ENCODE measurements around the gene PTPDC1.
"Not testable (repeated sequence)": the region's sequence is repeated elsewhere in the genome, so short reads cannot be mapped to it uniquely, and the experiment has no call there.

The PTPDC1 gene

GRCh38 chr9:94108584-94108983, 24.3 kb downstream of the PTPDC1 start:
- TF ChIP-seq CTCF (conservative IDR thresholded peaks at IDR 0.05), result no peak
- H3K27ac ChIP-seq, result no peak overlapping the region

GRCh38 chr9:94110821-94111252, 26.6 kb downstream of the PTPDC1 start:
- TF ChIP-seq CTCF (conservative IDR thresholded peaks at IDR 0.05), result no peak
- no peak overlapping the region for H3K27ac ChIP-seq

GRCh38 chr9:94111446-94111845, 27.2 kb downstream of the PTPDC1 start:
- no peak overlapping the region for H3K27ac ChIP-seq
- no peak for TF ChIP-seq CTCF (conservative IDR thresholded peaks at IDR 0.05)

GRCh38 chr9:94112716-94113465, 28.6 kb downstream of the PTPDC1 start:
- no peak overlapping the region for H3K27ac ChIP-seq

GRCh38 chr9:94120088-94120487, 35.8 kb downstream of the PTPDC1 start:
- H3K27ac ChIP-seq, result not testable (repeated sequence)

More at GRCh38 chr9:94112716-94113465, 28.6 kb downstream of the PTPDC1 start:
- no peak for TF ChIP-seq CTCF (conservative IDR thresholded peaks at IDR 0.05)

GRCh38 chr9:94120854-94121376, 36.7 kb downstream of the PTPDC1 start:
- no peak for TF ChIP-seq CTCF (conservative IDR thresholded peaks at IDR 0.05)
- H3K27ac ChIP-seq, result no peak overlapping the region

GRCh38 chr9:94126844-94127243, 42.6 kb downstream of the PTPDC1 start:
- TF ChIP-seq CTCF (conservative IDR thresholded peaks at IDR 0.05), result no peak
- H3K27ac ChIP-seq, result no peak overlapping the region

GRCh38 chr9:94127806-94128205, 43.5 kb downstream of the PTPDC1 start:
- no peak overlapping the region for H3K27ac ChIP-seq
- TF ChIP-seq CTCF (conservative IDR thresholded peaks at IDR 0.05), result no peak
